ENCODE measurements around the gene MSI2. TPM values are rescaled to one million over a fixed set of nuclear protein-coding genes. Genes with fewer than 3 reads are reported as not detected.

MSI2 gene
- total and polyA plus RNA-seq, 2 donors (not counting 1 experiment from before 2014, with no cell fraction given) = 16.1 to 196 TPM

- no peak overlapping the region for H2AFZ ChIP-seq (ENCODE audit: insufficient read depth, low read depth, low read length, poor library complexity, severe bottlenecking)
- H3K9me3 ChIP-seq (ENCODE audit: control extremely low read depth in 1 of 3, control insufficient read depth in 2 of 3, insufficient read depth in 1 of 3, low read length in 2 of 3) = peaks cover 0 to 3% (median 2%) of the 10 kb centered on the region in 3 donors
- H3K4me2 ChIP-seq (replicated peaks; ENCODE audit: low read depth, low read length, poor library complexity, severe bottlenecking) = no peak overlapping the region
- no peak overlapping the region for H3K9ac ChIP-seq (ENCODE audit: low read length)
- H3K4me1 ChIP-seq (ENCODE audit: control insufficient read depth in 2 of 2, insufficient read depth in 2 of 2, low read length in 2 of 2) = no peaks in the 10 kb centered on the region
- no peak overlapping the region for H3K27ac ChIP-seq (ENCODE audit: low read length in 2 of 2)
- Mint-ChIP-seq H3K27ac (no peak overlapping the region), H3K4me3 (no peak overlapping the region), H3K9me3 (ENCODE audit: insufficient read depth) (peaks cover 9% of the 10 kb centered on the region), H3K4me1 (no peaks in the 10 kb centered on the region), H3K27me3 (no peaks in the 10 kb centered on the region)
- no peaks in the 10 kb centered on the region for H3K27me3 ChIP-seq (replicated peaks in 1 of 4; ENCODE audit: control extremely low read depth in 1 of 4, control insufficient read depth in 3 of 4, insufficient read depth in 4 of 4, low read length in 3 of 4)
- WGBS (ENCODE audit: insufficient coverage) = no CpG with 5 or more reads among the region's 1 CpG
- no peaks in the 10 kb centered on the region for H4K20me1 ChIP-seq (ENCODE audit: control insufficient read depth, insufficient read depth, low read length, poor library complexity, severe bottlenecking)
- H3K4me3 ChIP-seq (ENCODE audit: control extremely low read depth in 1 of 5, extremely low read depth in 1 of 5, insufficient read depth in 1 of 5, low read depth in 2 of 5, low read length in 4 of 5) = no peak overlapping the region
- ChIA-PET CTCF (interaction anchor here (0.7 kb wide), 1 partner anchor 494 kb away, joined by 3 read pairs; no protein-coding TSS in a partner anchor), POLR2A (interaction anchor here (0.7 kb wide), 1 partner anchor 8 kb away, joined by 3 read pairs; no protein-coding TSS in a partner anchor)
- intact Hi-C loops (cut with micrococcal nuclease) = no loop called here
- DNase-seq = no peak
- no peak for ATAC-seq (ENCODE audit: low read depth)
- H3K36me3 ChIP-seq (replicated peaks in 1 of 2; ENCODE audit: control extremely low read depth in 1 of 2, control insufficient read depth in 1 of 2, extremely low read depth in 1 of 2, insufficient read depth in 2 of 2, low read length in 1 of 2) = no peaks in the 10 kb centered on the region
- no peaks in the 10 kb centered on the region for H3K79me2 ChIP-seq (ENCODE audit: control insufficient read depth, insufficient read depth, low read length)
- TF ChIP-seq EZH2 (IDR thresholded peaks at IDR 0.05; ENCODE audit: borderline replicate concordance, insufficient read depth, low read depth, low read length, poor library complexity, severe bottlenecking) (no peak), CTCF (IDR thresholded peaks at IDR 0.05) (no peak)
Observed at GRCh38 chr17:57249520-57249919, 6.8 kb upstream of the MSI2 start.

GRCh38 chr17:57251211-57251787 lies 5.0 kb upstream of the MSI2 start:
- DNase-seq (no peak), ATAC-seq (ENCODE audit: low read depth) (no peak)
- no peak overlapping the region for H3K27ac ChIP-seq (ENCODE audit: low read length in 2 of 2)
- peaks cover 0 to 8% of the 10 kb centered on the region in 2 donors for H3K4me1 ChIP-seq (ENCODE audit: control insufficient read depth in 2 of 2, insufficient read depth in 2 of 2, low read length in 2 of 2)
- CTCF ChIA-PET = interaction anchor here (1.0 kb wide), 2 partner anchors 8 to 10 kb away, joined by 3 to 7 read pairs; no protein-coding TSS in a partner anchor
- H3K9me3 ChIP-seq (ENCODE audit: control extremely low read depth in 1 of 3, control insufficient read depth in 2 of 3, insufficient read depth in 1 of 3, low read length in 2 of 3) = peaks cover 0 to 3% (median 2%) of the 10 kb centered on the region in 3 donors
- no peak overlapping the region for H3K9ac ChIP-seq (ENCODE audit: low read length)
- no peak overlapping the region for H3K27ac Mint-ChIP-seq
- peaks cover 9% of the 10 kb centered on the region for H3K9me3 Mint-ChIP-seq (ENCODE audit: insufficient read depth)
- intact Hi-C loops (cut with micrococcal nuclease) = loop anchor here (10.0 kb wide), 2 partner anchors 246 to 1854 kb away; partner anchors contain the start of gene TRIM37
- H3K4me3 Mint-ChIP-seq = no peak overlapping the region
- TF ChIP-seq CTCF (IDR thresholded peaks at IDR 0.05) (no peak), EZH2 (IDR thresholded peaks at IDR 0.05; ENCODE audit: borderline replicate concordance, insufficient read depth, low read depth, low read length, poor library complexity, severe bottlenecking) (no peak)
- H3K4me3 ChIP-seq (ENCODE audit: control extremely low read depth in 1 of 5, extremely low read depth in 1 of 5, insufficient read depth in 1 of 5, low read depth in 2 of 5, low read length in 4 of 5) = no peak overlapping the region
- H3K27me3 Mint-ChIP-seq = no peaks in the 10 kb centered on the region
- no peaks in the 10 kb centered on the region for H3K79me2 ChIP-seq (ENCODE audit: control insufficient read depth, insufficient read depth, low read length)
- POLR2A ChIA-PET = no interaction called here
- H3K4me2 ChIP-seq (replicated peaks; ENCODE audit: low read depth, low read length, poor library complexity, severe bottlenecking) = no peak overlapping the region
- H3K4me1 Mint-ChIP-seq = peaks cover 3% of the 10 kb centered on the region
- H4K20me1 ChIP-seq (ENCODE audit: control insufficient read depth, insufficient read depth, low read length, poor library complexity, severe bottlenecking) = no peaks in the 10 kb centered on the region
- whole genome bisulfite sequencing (ENCODE audit: insufficient coverage) = no CpG with 5 or more reads among the region's 1 CpG
- H3K27me3 ChIP-seq (replicated peaks in 1 of 4; ENCODE audit: control extremely low read depth in 1 of 4, control insufficient read depth in 3 of 4, insufficient read depth in 4 of 4, low read length in 3 of 4) = no peaks in the 10 kb centered on the region
- no peak overlapping the region for H2AFZ ChIP-seq (ENCODE audit: insufficient read depth, low read depth, low read length, poor library complexity, severe bottlenecking)
- no peaks in the 10 kb centered on the region for H3K36me3 ChIP-seq (replicated peaks in 1 of 2; ENCODE audit: control extremely low read depth in 1 of 2, control insufficient read depth in 1 of 2, extremely low read depth in 1 of 2, insufficient read depth in 2 of 2, low read length in 1 of 2)

All from B cell (primary cell).